ENCODE data around the gene EFNA5. TPM values are rescaled to one million over a fixed set of nuclear protein-coding genes. Genes with fewer than 3 reads are reported as not detected.

Gene EFNA5
- total and polyA plus RNA-seq, 7 donors = 0.32 to 5.4 (median 2.1) TPM

- H3K27me3 ChIP-seq (ENCODE audit: insufficient read depth in 3 of 3, low read length in 2 of 3) = peaks cover 0 to 2% (median 0%) of the 10 kb centered on the region in 3 donors
- H3K4me3 ChIP-seq = no peak overlapping the region
- H3K4me1 ChIP-seq = peaks cover 4% of the 10 kb centered on the region
- intact Hi-C loops (cut with DNase I) = no loop called here
- no peaks in the 10 kb centered on the region for H3K36me3 ChIP-seq (ENCODE audit: insufficient read depth in 1 of 2, low read depth in 1 of 2)
- no peak for TF ChIP-seq CTCF (IDR thresholded peaks at IDR 0.05)
- no peak overlapping the region for H3K27ac ChIP-seq
- DNase-seq (no peak), ATAC-seq (no peak)
- H3K9me3 ChIP-seq = no peaks in the 10 kb centered on the region
Observed at GRCh38 chr5:107529618-107530017, 141.1 kb downstream of the EFNA5 start.

GRCh38 chr5:107526270-107526937, 144.3 kb downstream of the EFNA5 start:
- Histone ChIP-seq H3K27me3 (ENCODE audit: insufficient read depth in 3 of 3, low read length in 2 of 3) (peaks cover 0 to 2% (median 0%) of the 10 kb centered on the region in 3 donors), H3K27ac (no peak overlapping the region), H3K4me1 (no peaks in the 10 kb centered on the region), H3K4me3 (no peak overlapping the region), H3K9me3 (no peaks in the 10 kb centered on the region), H3K36me3 (ENCODE audit: insufficient read depth in 1 of 2, low read depth in 1 of 2) (no peaks in the 10 kb centered on the region)
- no peak for TF ChIP-seq CTCF (IDR thresholded peaks at IDR 0.05)
- no peak for ATAC-seq
- DNase-seq = no peak
- intact Hi-C loops (cut with DNase I) = no loop called here

- DNase-seq = no peak
- no peaks in the 10 kb centered on the region for H3K4me1 ChIP-seq
- WGBS, 3 donors = 92 to 99% (median 97%) methylated on average over 2 of the region's 2 CpGs
- H3K27me3 ChIP-seq (ENCODE audit: insufficient read depth in 3 of 3, low read length in 2 of 3) = no peaks in the 10 kb centered on the region
- H3K27ac ChIP-seq = no peak overlapping the region
- ATAC-seq = no peak
- intact Hi-C loops (cut with DNase I) = no loop called here
- H3K36me3 ChIP-seq (ENCODE audit: insufficient read depth in 1 of 2, low read depth in 1 of 2) = no peaks in the 10 kb centered on the region
- TF ChIP-seq CTCF (IDR thresholded peaks at IDR 0.05) = no peak
- no peaks in the 10 kb centered on the region for H3K9me3 ChIP-seq
- no peak overlapping the region for H3K4me3 ChIP-seq
Observed at GRCh38 chr5:107524111-107524510, 146.6 kb downstream of the EFNA5 start.

- no peaks in the 10 kb centered on the region for H3K27me3 ChIP-seq (ENCODE audit: insufficient read depth in 3 of 3, low read length in 2 of 3)
- H3K9me3 ChIP-seq = no peaks in the 10 kb centered on the region
- WGBS, 3 donors = 69 to 93% (median 89%) methylated on average over 5 of the region's 5 CpGs
- no peak for TF ChIP-seq CTCF (IDR thresholded peaks at IDR 0.05)
- no peak for DNase-seq
- intact Hi-C loops (cut with DNase I) = no loop called here
- no peaks in the 10 kb centered on the region for H3K4me1 ChIP-seq
- H3K4me3 ChIP-seq = no peak overlapping the region
- H3K27ac ChIP-seq = no peak overlapping the region
- ATAC-seq = no peak
- no peaks in the 10 kb centered on the region for H3K36me3 ChIP-seq (ENCODE audit: insufficient read depth in 1 of 2, low read depth in 1 of 2)
Observed at GRCh38 chr5:107523029-107523680, 147.6 kb downstream of the EFNA5 start.

- TF ChIP-seq CTCF (IDR thresholded peaks at IDR 0.05) = no peak
- WGBS, 3 donors = 71 to 73% (median 72%) methylated on average over 4 of the region's 4 CpGs
Observed at GRCh38 chr5:107522456-107522855, 148.3 kb downstream of the EFNA5 start.

More at GRCh38 chr5:107522456-107522855, 148.3 kb downstream of the EFNA5 start:
- intact Hi-C loops (cut with DNase I) = no loop called here
- Histone ChIP-seq H3K27ac (no peak overlapping the region), H3K4me1 (no peaks in the 10 kb centered on the region), H3K4me3 (no peak overlapping the region), H3K27me3 (ENCODE audit: insufficient read depth in 3 of 3, low read length in 2 of 3) (no peaks in the 10 kb centered on the region), H3K36me3 (ENCODE audit: insufficient read depth in 1 of 2, low read depth in 1 of 2) (no peaks in the 10 kb centered on the region), H3K9me3 (no peaks in the 10 kb centered on the region)
- ATAC-seq (no peak), DNase-seq (no peak)

Data from psoas muscle (tissue), 8 donors.